HCT116 (cell line): ENCODE results near the gene MPV17L. TPM values are rescaled to one million over a fixed set of nuclear protein-coding genes. Genes with fewer than 3 reads are reported as not detected.

Experiments used
- ATAC-seq: fragments of 200-7000 bp; cut with Tn5 transposase; 2 replicates; pipeline ENCODE4 v1.9.1; 2020; ENCODE audit warnings: mild to moderate bottlenecking, moderate library complexity
- BruUV-seq: library from RNA; stranded (reverse); fragments of 400-500 nt; replicated peaks from 2 replicates; lab custom pipeline; 2021; lab: Mats Ljungman, UMichigan
- CTCF ChIA-PET: fragments of 300-600 bp; sonication (Branson Sonifier 250); formaldehyde crosslinking; loops from one replicate; lab custom pipeline; 2021; ENCODE audit warnings: antibody characterized with exemption; lab: Charles Lee
- POLR2A ChIA-PET: fragments of 300-600, 350-600 bp; sonication (Branson Sonifier 250); formaldehyde crosslinking; loops from one replicate; lab custom pipeline; 2021; ENCODE audit warnings: antibody characterized with exemption; lab: Charles Lee
- RAD21 ChIA-PET, 2 experiments: fragments of 300-600 bp; sonication (Branson Sonifier 250); formaldehyde crosslinking; loops; one replicate each; lab custom pipeline; 2023; ENCODE audit warnings: low total read pairs in 2 of 2; ENCODE audit not compliant: uncharacterized antibody in 2 of 2, unreplicated experiment in 2 of 2, low non-redundant PET in 1 of 2; lab: Charles Lee
- DNase-seq: peaks from one replicate; pipeline ENCODE4 v3.0.0-alpha.2; 2010; ENCODE audit warnings: low read depth, low spot score
- H2AFZ ChIP-seq: fragments of 200-600 bp; shearing (Covaris generic), sonication (generic); 2 replicates; pipeline ENCODE4 v1.6.1; 2017; ENCODE audit warnings: low read depth, mixed run types, mixed read lengths, antibody characterized with exemption, low read length; ENCODE audit not compliant: poor library complexity, severe bottlenecking
- H3K27ac ChIP-seq: 2 replicates; pipeline ENCODE4 v1.5.1; 2012; ENCODE audit warnings: low read depth, low read length
- H3K27me3 ChIP-seq: fragments of 200-600 bp; sonication (generic); 2 replicates; pipeline ENCODE4 v1.6.1; 2016; ENCODE audit warnings: mixed run types, low read length, mixed read lengths; ENCODE audit not compliant: insufficient read depth
- H3K36me3 ChIP-seq, 2 experiments: fragments of 200-500 bp in 1 of 2; fragments of 200-600 bp in 1 of 2; sonication (Bioruptor generic) in 1 of 2; sonication (generic) in 1 of 2; 2 replicates each; pipeline versions ENCODE4 v1.5.1 to v1.6.1; 2014 to 2016; ENCODE audit warnings: low read length in 2 of 2, inconsistent platforms in 1 of 2, mixed read lengths in 1 of 2, mixed run types in 1 of 2; ENCODE audit not compliant: insufficient read depth in 2 of 2, control insufficient read depth in 1 of 2
- H3K4me1 ChIP-seq, 2 experiments: fragments of 200-600 bp in 1 of 2; sonication (generic) in 1 of 2; 2 replicates each; pipeline versions ENCODE4 v1.5.1 to v1.6.1; 2012 to 2017; ENCODE audit warnings: low read length in 2 of 2, inconsistent platforms in 1 of 2, mild to moderate bottlenecking in 1 of 2, mixed read lengths in 1 of 2, mixed run types in 1 of 2, moderate library complexity in 1 of 2; ENCODE audit not compliant: insufficient read depth in 2 of 2, control insufficient read depth in 1 of 2
- H3K4me2 ChIP-seq: fragments of 200-600 bp; sonication (generic); 2 replicates; pipeline ENCODE4 v1.6.1; 2017; ENCODE audit warnings: mixed run types, low read length, mixed read lengths
- H3K4me3 ChIP-seq, 2 experiments: fragments of 200-600 bp in 1 of 2; sonication (generic) in 1 of 2; replicated peaks in 1 of 2; 2 replicates each; pipeline ENCODE4 v1.5.1; 2011 to 2016; ENCODE audit warnings: low read length in 2 of 2, control low read depth in 1 of 2, low read depth in 1 of 2, mild to moderate bottlenecking in 1 of 2, mixed read lengths in 1 of 2, mixed run types in 1 of 2
- H3K79me2 ChIP-seq: fragments of 200-600 bp; sonication (generic); 2 replicates; pipeline ENCODE4 v1.6.1; 2017; ENCODE audit warnings: mild to moderate bottlenecking, mixed run types, low read length, moderate library complexity, mixed read lengths; ENCODE audit not compliant: insufficient read depth
- H3K9ac ChIP-seq: fragments of 200-600 bp; sonication (generic); 2 replicates; pipeline ENCODE4 v1.6.1; 2016; ENCODE audit warnings: low read length, mixed read lengths
- H3K9me2 ChIP-seq: fragments of 200-600 bp; sonication (generic), shearing (Covaris generic); 2 replicates; pipeline ENCODE4 v1.6.1; 2017; ENCODE audit warnings: mixed run types, mild to moderate bottlenecking, moderate library complexity; ENCODE audit not compliant: insufficient read depth
- H3K9me3 ChIP-seq, 2 experiments: fragments of 200-500 bp in 1 of 2; fragments of 200-600 bp in 1 of 2; sonication (Bioruptor generic) in 1 of 2; sonication (generic) in 1 of 2; 2 replicates each; pipeline ENCODE4 v1.6.1; 2014 to 2017; ENCODE audit warnings: low read length in 2 of 2, mixed read lengths in 2 of 2, inconsistent platforms in 1 of 2, low read depth in 1 of 2, mild to moderate bottlenecking in 1 of 2, mixed run types in 1 of 2, moderate library complexity in 1 of 2; ENCODE audit not compliant: control insufficient read depth in 1 of 2, insufficient read depth in 1 of 2
- H4K20me1 ChIP-seq: fragments of 200-600 bp; sonication (generic), shearing (Covaris generic); 2 replicates; pipeline ENCODE4 v1.6.1; 2017; ENCODE audit warnings: mixed run types, mild to moderate bottlenecking, moderate library complexity; ENCODE audit not compliant: insufficient read depth
- FOSL1 ChIP-seq: IDR thresholded peaks from 2 replicates; pipeline ENCODE4 v1.6.1; 2012; ENCODE audit warnings: low read depth
- POLR2A ChIP-seq: IDR thresholded peaks from 2 replicates; pipeline ENCODE4 v1.7.0; 2011; ENCODE audit warnings: borderline replicate concordance; ENCODE audit not compliant: insufficient read depth, insufficient read length; ENCODE audit errors: extremely low read depth
- RAD21 ChIP-seq: IDR thresholded peaks from 2 replicates; pipeline ENCODE4 v1.6.1; 2012; ENCODE audit warnings: low read depth, mild to moderate bottlenecking
- SP1 ChIP-seq: IDR thresholded peaks from 2 replicates; pipeline ENCODE4 v1.6.1; 2012; ENCODE audit warnings: low read depth
- YY1 ChIP-seq: IDR thresholded peaks from 2 replicates; pipeline ENCODE4 v1.6.1; 2011; ENCODE audit warnings: low read length, low read depth, moderate library complexity, mild to moderate bottlenecking; ENCODE audit not compliant: insufficient replicate concordance; ENCODE audit errors: extremely low read depth
- ZFX ChIP-seq: fragments of 450-650 bp; IDR thresholded peaks from 2 replicates; pipeline ENCODE4 v1.6.1; 2017
- intact Hi-C: fragments of 100-400 bp; cut with micrococcal nuclease; formaldehyde crosslinking; loops from 2 replicates; pipeline ENCODE4 v1.10.0; 2022
- total RNA-seq: library from RNA; stranded (reverse); gene quantifications from one replicate; pipeline ENCODE4 v1.2.1, GENCODE V29; 2021; ENCODE audit not compliant: unreplicated experiment

MPV17L gene
- total RNA-seq, 1 experiment from 2014 or later: not detected

GRCh38 chr16:15415511-15415985 is 20.0 kb downstream of the MPV17L start:
- ATAC-seq (no peak), DNase-seq (no peak)
- ChIA-PET RAD21 (no interaction called here), CTCF (interaction anchor here (2.1 kb wide), 1 partner anchor 12 kb away, joined by 5 read pairs; no protein-coding TSS in a partner anchor), POLR2A (no interaction called here)
- no peaks in the 10 kb centered on the region for H3K79me2 ChIP-seq
- no peak overlapping the region for H3K4me3 ChIP-seq
- no TSS peak for BruUV-seq
- H3K27ac ChIP-seq: no peak overlapping the region
- no peaks in the 10 kb centered on the region for H3K27me3 ChIP-seq
- H3K4me1 ChIP-seq: peaks cover 0 to 17% of the 10 kb centered on the region in 2 experiments; a peak in 2 of 4 replicates
- intact Hi-C loops: no loop called here
- 0 out of 2 replicates have a peak, but pooled peaks have one; percentile 11 for TF ChIP-seq FOSL1
- TF ChIP-seq YY1: no peak
- 0 out of 2 replicates have a peak, but pooled peaks have one; percentile 18 for TF ChIP-seq SP1
- TF ChIP-seq RAD21: no peak
- TF ChIP-seq ZFX: no peak
- peak overlapping the region; percentile 8 for H3K4me2 ChIP-seq
- no peaks in the 10 kb centered on the region for H3K9me2 ChIP-seq
- no peaks in the 10 kb centered on the region for H3K9me3 ChIP-seq
- H3K36me3 ChIP-seq: no peaks in the 10 kb centered on the region
- peak overlapping the region; percentile 8 for H2AFZ ChIP-seq
- no peak overlapping the region for H3K9ac ChIP-seq
- no peaks in the 10 kb centered on the region for H4K20me1 ChIP-seq

GRCh38 chr16:15417197-15417596 is 21.6 kb downstream of the MPV17L start:
- H3K79me2 ChIP-seq: no peaks in the 10 kb centered on the region
- H3K9me3 ChIP-seq: no peaks in the 10 kb centered on the region
- no peak for DNase-seq
- H3K4me2 ChIP-seq: no peak overlapping the region
- H3K9ac ChIP-seq: no peak overlapping the region
- H3K4me1 ChIP-seq: peaks cover 0 to 17% of the 10 kb centered on the region in 2 experiments; a peak in 2 of 4 replicates
- RAD21 ChIA-PET: no interaction called here
- no TSS peak for BruUV-seq
- POLR2A ChIA-PET: no interaction called here
- no peak overlapping the region for H3K27ac ChIP-seq
- CTCF ChIA-PET: interaction anchor here (1.0 to 2.1 kb wide), 2 partner anchors 10 kb away, joined by 5 to 6 read pairs; no protein-coding TSS in a partner anchor
- H3K4me3 ChIP-seq: no peak overlapping the region
- no peak for ATAC-seq
- H4K20me1 ChIP-seq: no peaks in the 10 kb centered on the region
- TF ChIP-seq POLR2A: no peak
- no peak overlapping the region for H2AFZ ChIP-seq
- H3K36me3 ChIP-seq: no peaks in the 10 kb centered on the region
- H3K9me2 ChIP-seq: no peaks in the 10 kb centered on the region
- no peaks in the 10 kb centered on the region for H3K27me3 ChIP-seq
- intact Hi-C loops: no loop called here
